ENCODE measurements around the gene LRAT.
A peak's percentile ranks its signal among the peaks of the same experiment; 100 is the strongest.
"Not testable (repeated sequence)": the region's sequence is repeated elsewhere in the genome, so short reads cannot be mapped to it uniquely, and the experiment has no call there.

Gene LRAT

GRCh38 chr4:154720123-154720522 lies 23.7 kb upstream of the LRAT start:
- TF ChIP-seq CTCF (conservative IDR thresholded peaks at IDR 0.05; ENCODE audit: control insufficient read depth, insufficient read depth, low read depth, low read length) = no peak
- peak; percentile 50 for DNase-seq (ENCODE audit: low read depth)

GRCh38 chr4:154720618-154721267 lies 23.1 kb upstream of the LRAT start:
- no peak for DNase-seq (ENCODE audit: low read depth)
- H3K4me3 ChIP-seq (ENCODE audit: control insufficient read depth, low read depth, low read length) = no peak overlapping the region
- TF ChIP-seq CTCF (conservative IDR thresholded peaks at IDR 0.05; ENCODE audit: control insufficient read depth, insufficient read depth, low read depth, low read length) = no peak

More at GRCh38 chr4:154720123-154720522, 23.7 kb upstream of the LRAT start:
- no peak overlapping the region for H3K4me3 ChIP-seq (ENCODE audit: control insufficient read depth, low read depth, low read length)

DNA sequence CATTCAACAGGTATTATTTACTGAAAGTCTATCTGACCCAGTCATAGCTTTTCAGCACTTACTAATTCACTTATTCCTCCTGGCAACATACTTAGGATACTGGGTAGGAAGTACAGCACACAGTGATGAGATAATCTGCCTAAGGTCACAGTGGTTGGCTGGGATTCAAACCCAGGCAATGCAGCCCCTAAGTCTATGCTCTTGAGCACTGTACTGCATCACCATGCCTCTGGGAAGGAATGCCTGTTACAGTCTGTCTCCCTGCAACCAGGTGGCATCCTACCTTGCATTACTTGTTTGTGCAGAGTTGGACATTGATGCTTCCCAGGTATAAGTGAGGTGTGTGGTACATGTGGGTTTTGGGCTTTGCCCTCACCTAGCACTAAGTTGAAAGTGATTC lies 21.5 kb upstream of the LRAT start:
- no peak for TF ChIP-seq CTCF (conservative IDR thresholded peaks at IDR 0.05; ENCODE audit: control insufficient read depth, insufficient read depth, low read depth, low read length)
- DNase-seq (ENCODE audit: low read depth) = no peak
- no peak overlapping the region for H3K4me3 ChIP-seq (ENCODE audit: control insufficient read depth, low read depth, low read length)

DNA sequence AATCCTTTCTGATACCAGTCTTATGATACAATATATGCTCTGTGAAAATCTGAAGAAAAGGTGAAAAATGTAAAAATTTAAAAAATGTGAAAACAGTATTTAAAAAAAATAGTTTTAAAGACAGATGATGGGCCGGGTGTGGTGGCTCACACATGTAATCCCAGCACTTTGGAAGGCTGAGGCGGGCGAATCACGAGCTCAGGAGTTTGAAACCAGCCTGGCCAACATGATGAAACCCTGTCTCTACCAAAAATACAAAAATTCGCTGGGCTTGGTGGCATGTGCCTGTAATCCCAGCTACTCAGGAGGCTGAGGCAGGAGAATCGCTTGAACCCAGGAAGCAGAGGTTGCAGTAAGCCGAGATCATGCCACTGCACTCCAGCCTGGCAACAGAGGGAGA lies 20.2 kb upstream of the LRAT start:
- H3K4me3 ChIP-seq (ENCODE audit: control insufficient read depth, low read depth, low read length); DNase-seq (ENCODE audit: low read depth): not testable (repeated sequence)

- TF ChIP-seq CTCF (conservative IDR thresholded peaks at IDR 0.05; ENCODE audit: control insufficient read depth, insufficient read depth, low read depth, low read length) = no peak
- DNase-seq (ENCODE audit: low read depth) = no peak
- no peak overlapping the region for H3K4me3 ChIP-seq (ENCODE audit: control insufficient read depth, low read depth, low read length)
Observed at GRCh38 chr4:154727540-154727939, 16.3 kb upstream of the LRAT start.

DNA sequence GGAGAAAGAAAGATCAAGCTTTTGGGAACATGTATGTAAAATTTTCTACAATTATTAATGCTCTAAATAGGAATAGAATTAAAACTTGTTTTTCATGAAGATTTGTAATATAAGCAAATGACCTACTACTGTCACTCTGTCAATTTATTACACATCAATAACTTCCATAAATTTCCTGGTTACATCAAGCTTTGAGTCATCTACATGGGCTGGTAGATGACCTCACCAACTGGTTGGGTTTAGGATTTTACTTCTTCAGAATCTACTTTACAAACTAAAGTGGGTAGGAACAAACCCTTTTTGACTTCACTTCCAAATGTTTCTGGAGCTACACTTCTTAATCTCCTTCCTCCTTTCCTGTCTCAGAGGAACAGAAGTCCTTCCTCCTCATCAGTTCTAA lies 12.0 kb upstream of the LRAT start:
- no peak for DNase-seq (ENCODE audit: low read depth)
- no peak for TF ChIP-seq CTCF (conservative IDR thresholded peaks at IDR 0.05; ENCODE audit: control insufficient read depth, insufficient read depth, low read depth, low read length)
- no peak overlapping the region for H3K4me3 ChIP-seq (ENCODE audit: control insufficient read depth, low read depth, low read length)

- no peak for TF ChIP-seq CTCF (conservative IDR thresholded peaks at IDR 0.05; ENCODE audit: control insufficient read depth, insufficient read depth, low read depth, low read length)
- DNase-seq (ENCODE audit: low read depth) = no peak
Observed at GRCh38 chr4:154732669-154733068, 11.1 kb upstream of the LRAT start.

More at GRCh38 chr4:154732669-154733068, 11.1 kb upstream of the LRAT start:
- no peak overlapping the region for H3K4me3 ChIP-seq (ENCODE audit: control insufficient read depth, low read depth, low read length)

Measured in fibroblast of mammary gland (primary cell).